Measurements from ENCODE around the gene SESN1.

SESN1 gene

DNA sequence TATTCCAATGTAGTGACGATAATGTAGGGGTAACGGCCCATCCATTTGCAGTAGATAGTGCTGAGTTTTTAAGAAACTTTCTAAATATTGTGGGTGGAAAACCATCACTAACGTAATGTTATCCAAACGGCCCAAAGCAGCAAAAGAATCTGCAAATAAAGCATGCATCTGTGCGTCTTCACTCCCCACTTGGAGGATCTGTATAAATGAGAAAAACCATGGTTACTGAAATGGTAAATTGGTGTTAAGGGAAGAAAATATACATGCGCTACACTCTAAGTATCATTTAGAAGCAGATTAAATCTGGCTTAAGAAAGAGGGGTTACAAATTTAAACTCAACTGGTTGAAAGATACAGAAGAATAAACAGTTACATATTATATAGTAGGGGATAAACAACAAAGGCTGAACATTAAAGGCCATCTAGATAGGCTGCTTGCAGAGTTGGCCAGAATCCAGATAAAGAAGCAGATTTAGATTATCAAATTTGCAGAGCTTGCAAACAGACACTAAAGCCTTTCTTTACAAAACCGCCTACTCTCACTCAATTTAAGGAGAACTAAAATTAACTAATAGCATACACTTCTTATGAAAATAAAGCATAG is 93.3 kb downstream of the SESN1 start:
- H3K9me3 ChIP-seq (ENCODE audit: insufficient read depth, low read length): no peaks in the 10 kb centered on the region
- no peak overlapping the region for H3K9ac ChIP-seq (ENCODE audit: insufficient read length, low read depth)
- DNase-seq (ENCODE audit: low read depth, low spot score): no peak
- H3K4me3 ChIP-seq (ENCODE audit: insufficient read length, low read depth): no peak overlapping the region
- H3K36me3 ChIP-seq (ENCODE audit: insufficient read depth, insufficient read length, low read length): peaks cover 6% of the 10 kb centered on the region
- H3K4me1 ChIP-seq (ENCODE audit: insufficient read depth, insufficient read length): no peaks in the 10 kb centered on the region
- H3K27me3 ChIP-seq (ENCODE audit: insufficient read depth, insufficient read length): no peaks in the 10 kb centered on the region
- TF ChIP-seq ZNF274 (IDR thresholded peaks at IDR 0.05; ENCODE audit: low read depth, low read length) (no peak), SUZ12 (IDR thresholded peaks at IDR 0.05; ENCODE audit: extremely low read depth, insufficient read depth, insufficient read length) (no peak), YY1 (IDR thresholded peaks at IDR 0.05; ENCODE audit: insufficient read depth, insufficient read length) (no peak)

DNA sequence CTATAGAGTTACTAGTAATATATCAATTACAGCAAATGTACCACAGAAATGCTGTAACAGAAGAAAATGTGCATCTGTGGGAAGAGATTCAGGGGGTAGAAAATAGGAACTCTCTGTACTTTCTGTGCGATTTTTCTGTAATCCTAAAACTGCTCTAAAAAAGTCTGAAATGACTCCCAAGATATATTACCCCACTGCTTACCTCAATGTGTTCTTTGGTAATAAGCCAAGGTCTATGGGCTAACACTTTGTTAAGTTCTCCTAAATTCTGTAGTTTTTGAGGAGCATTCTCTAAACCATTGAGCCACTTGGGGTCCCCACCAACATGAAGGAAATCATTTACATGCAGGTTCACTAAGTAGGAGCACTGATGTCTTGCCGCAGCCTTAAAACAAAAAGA is 94.4 kb downstream of the SESN1 start:
- no peaks in the 10 kb centered on the region for H3K4me1 ChIP-seq (ENCODE audit: insufficient read depth, insufficient read length)
- peaks cover 6% of the 10 kb centered on the region for H3K36me3 ChIP-seq (ENCODE audit: insufficient read depth, insufficient read length, low read length)
- H3K9me3 ChIP-seq (ENCODE audit: insufficient read depth, low read length): no peaks in the 10 kb centered on the region
- no peak overlapping the region for H3K4me3 ChIP-seq (ENCODE audit: insufficient read length, low read depth)
- TF ChIP-seq SUZ12 (IDR thresholded peaks at IDR 0.05; ENCODE audit: extremely low read depth, insufficient read depth, insufficient read length) (no peak), YY1 (IDR thresholded peaks at IDR 0.05; ENCODE audit: insufficient read depth, insufficient read length) (no peak), ZNF274 (IDR thresholded peaks at IDR 0.05; ENCODE audit: low read depth, low read length) (no peak)
- no peak overlapping the region for H3K9ac ChIP-seq (ENCODE audit: insufficient read length, low read depth)
- DNase-seq (ENCODE audit: low read depth, low spot score): no peak
- no peaks in the 10 kb centered on the region for H3K27me3 ChIP-seq (ENCODE audit: insufficient read depth, insufficient read length)

DNA sequence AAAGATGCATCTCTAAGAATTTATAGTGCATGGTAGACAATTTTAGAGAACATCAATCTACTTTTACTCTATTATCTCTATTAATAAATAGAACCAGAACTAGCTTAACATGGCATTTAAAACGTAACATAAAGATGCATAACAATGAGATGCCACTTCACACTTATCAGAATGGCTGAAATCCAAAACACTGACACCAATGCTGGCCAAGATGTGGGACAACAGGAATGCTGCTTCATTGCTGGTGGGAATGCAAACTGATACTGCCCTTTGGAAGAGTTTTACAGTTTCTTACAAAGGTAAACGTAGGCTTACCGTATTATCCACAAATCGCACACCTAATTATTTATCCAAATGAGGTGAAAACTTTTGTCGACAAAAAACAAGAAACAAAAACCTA is 95.2 kb downstream of the SESN1 start:
- no peak for DNase-seq (ENCODE audit: low read depth, low spot score)
- Histone ChIP-seq H3K4me1 (ENCODE audit: insufficient read depth, insufficient read length) (no peaks in the 10 kb centered on the region), H3K27me3 (ENCODE audit: insufficient read depth, insufficient read length) (no peaks in the 10 kb centered on the region), H3K9me3 (ENCODE audit: insufficient read depth, low read length) (no peaks in the 10 kb centered on the region), H3K4me3 (ENCODE audit: insufficient read length, low read depth) (no peak overlapping the region), H3K9ac (ENCODE audit: insufficient read length, low read depth) (no peak overlapping the region), H3K36me3 (ENCODE audit: insufficient read depth, insufficient read length, low read length) (peaks cover 6% of the 10 kb centered on the region)
- TF ChIP-seq SUZ12 (IDR thresholded peaks at IDR 0.05; ENCODE audit: extremely low read depth, insufficient read depth, insufficient read length) (no peak), ZNF274 (IDR thresholded peaks at IDR 0.05; ENCODE audit: low read depth, low read length) (no peak), YY1 (IDR thresholded peaks at IDR 0.05; ENCODE audit: insufficient read depth, insufficient read length) (no peak)

- DNase-seq (ENCODE audit: low read depth, low spot score): no peak
- no peaks in the 10 kb centered on the region for H3K27me3 ChIP-seq (ENCODE audit: insufficient read depth, insufficient read length)
- no peak overlapping the region for H3K4me3 ChIP-seq (ENCODE audit: insufficient read length, low read depth)
- TF ChIP-seq YY1 (IDR thresholded peaks at IDR 0.05; ENCODE audit: insufficient read depth, insufficient read length): no peak
- no peak for TF ChIP-seq ZNF274 (IDR thresholded peaks at IDR 0.05; ENCODE audit: low read depth, low read length)
- TF ChIP-seq SUZ12 (IDR thresholded peaks at IDR 0.05; ENCODE audit: extremely low read depth, insufficient read depth, insufficient read length): no peak
- no peaks in the 10 kb centered on the region for H3K4me1 ChIP-seq (ENCODE audit: insufficient read depth, insufficient read length)
- peaks cover 6% of the 10 kb centered on the region for H3K36me3 ChIP-seq (ENCODE audit: insufficient read depth, insufficient read length, low read length)
- no peaks in the 10 kb centered on the region for H3K9me3 ChIP-seq (ENCODE audit: insufficient read depth, low read length)
- no peak overlapping the region for H3K9ac ChIP-seq (ENCODE audit: insufficient read length, low read depth)
These were observed 96.2 kb downstream of the SESN1 start for GRCh38 chr6:108998485-108998884.

DNA sequence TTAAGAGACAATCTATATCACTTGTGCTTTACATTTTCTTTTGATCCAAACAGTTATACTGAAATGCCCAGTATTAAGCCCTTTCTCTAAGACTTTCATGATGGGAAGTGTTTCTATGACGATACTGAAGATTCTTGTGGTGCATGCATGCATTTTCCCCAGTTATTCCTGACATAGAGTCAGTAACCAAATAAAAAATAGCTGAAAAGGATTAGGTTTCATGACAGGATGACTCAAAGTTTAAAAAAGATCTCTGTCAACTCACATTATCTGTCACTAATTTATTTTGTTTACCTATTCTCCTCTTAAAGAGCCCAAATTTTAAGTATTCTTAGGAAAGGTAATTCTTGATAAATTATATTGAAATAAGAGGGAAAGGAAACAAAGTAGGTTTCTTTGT is 98.4 kb downstream of the SESN1 start:
- no peaks in the 10 kb centered on the region for H3K27me3 ChIP-seq (ENCODE audit: insufficient read depth, insufficient read length)
- H3K9me3 ChIP-seq (ENCODE audit: insufficient read depth, low read length): no peaks in the 10 kb centered on the region
- no peak overlapping the region for H3K9ac ChIP-seq (ENCODE audit: insufficient read length, low read depth)
- H3K4me3 ChIP-seq (ENCODE audit: insufficient read length, low read depth): no peak overlapping the region
- H3K4me1 ChIP-seq (ENCODE audit: insufficient read depth, insufficient read length): no peaks in the 10 kb centered on the region
- H3K36me3 ChIP-seq (ENCODE audit: insufficient read depth, insufficient read length, low read length): peaks cover 9% of the 10 kb centered on the region
- no peak for TF ChIP-seq ZNF274 (IDR thresholded peaks at IDR 0.05; ENCODE audit: low read depth, low read length)
- no peak for TF ChIP-seq SUZ12 (IDR thresholded peaks at IDR 0.05; ENCODE audit: extremely low read depth, insufficient read depth, insufficient read length)
- no peak for TF ChIP-seq YY1 (IDR thresholded peaks at IDR 0.05; ENCODE audit: insufficient read depth, insufficient read length)
- DNase-seq (ENCODE audit: low read depth, low spot score): no peak

DNA sequence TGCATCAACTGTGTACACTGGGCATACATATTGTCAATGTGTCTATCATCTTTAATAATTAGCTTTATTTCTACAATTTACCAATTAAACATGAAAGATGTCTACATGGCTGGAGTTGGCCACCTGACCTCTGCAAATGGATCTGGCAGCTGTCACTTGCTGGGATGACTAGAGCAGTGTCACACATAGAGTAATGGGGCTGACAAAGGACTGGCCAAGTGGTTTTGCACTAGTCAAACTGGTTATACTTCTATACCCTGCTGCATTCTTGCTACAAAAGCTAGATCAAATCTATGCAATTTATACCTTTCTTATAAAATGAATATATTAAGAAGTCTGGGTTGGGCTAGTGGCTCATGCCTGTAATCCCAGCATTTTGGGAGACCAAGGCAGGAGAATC is 99.3 kb downstream of the SESN1 start:
- H3K27me3 ChIP-seq (ENCODE audit: insufficient read depth, insufficient read length): no peaks in the 10 kb centered on the region
- peaks cover 14% of the 10 kb centered on the region for H3K36me3 ChIP-seq (ENCODE audit: insufficient read depth, insufficient read length, low read length)

GRCh38 chr6:108993876-108994275 is 100.8 kb downstream of the SESN1 start:
- no peak for DNase-seq (ENCODE audit: low read depth, low spot score)
- no peak for TF ChIP-seq YY1 (IDR thresholded peaks at IDR 0.05; ENCODE audit: insufficient read depth, insufficient read length)
- TF ChIP-seq SUZ12 (IDR thresholded peaks at IDR 0.05; ENCODE audit: extremely low read depth, insufficient read depth, insufficient read length): no peak
- TF ChIP-seq ZNF274 (IDR thresholded peaks at IDR 0.05; ENCODE audit: low read depth, low read length): no peak
- Histone ChIP-seq H3K9ac (ENCODE audit: insufficient read length, low read depth) (no peak overlapping the region), H3K9me3 (ENCODE audit: insufficient read depth, low read length) (no peaks in the 10 kb centered on the region), H3K4me1 (ENCODE audit: insufficient read depth, insufficient read length) (no peaks in the 10 kb centered on the region), H3K27me3 (ENCODE audit: insufficient read depth, insufficient read length) (no peaks in the 10 kb centered on the region), H3K36me3 (ENCODE audit: insufficient read depth, insufficient read length, low read length) (peaks cover 17% of the 10 kb centered on the region), H3K4me3 (ENCODE audit: insufficient read length, low read depth) (no peak overlapping the region)

More for the DNA sequence above, 99.3 kb downstream of the SESN1 start:
- Histone ChIP-seq H3K4me3 (ENCODE audit: insufficient read length, low read depth) (no peak overlapping the region), H3K4me1 (ENCODE audit: insufficient read depth, insufficient read length) (no peaks in the 10 kb centered on the region), H3K9me3 (ENCODE audit: insufficient read depth, low read length) (no peaks in the 10 kb centered on the region), H3K9ac (ENCODE audit: insufficient read length, low read depth) (no peak overlapping the region)
- no peak for DNase-seq (ENCODE audit: low read depth, low spot score)
- no peak for TF ChIP-seq YY1 (IDR thresholded peaks at IDR 0.05; ENCODE audit: insufficient read depth, insufficient read length)
- TF ChIP-seq ZNF274 (IDR thresholded peaks at IDR 0.05; ENCODE audit: low read depth, low read length): no peak
